SK-N-MC (cell line): ENCODE data around the gene LOXHD1.

Source experiments
- EZH2 ChIP-seq: fragments of 200-600 bp; sonication (generic); IDR thresholded peaks from one replicate; pipeline ENCODE4 v1.6.1; 2017; ENCODE audit warnings: antibody characterized with exemption
- FOXP2 ChIP-seq: optimal IDR thresholded peaks from 2 replicates; pipeline ENCODE3; 2011; ENCODE audit warnings: mild to moderate bottlenecking, moderate library complexity; ENCODE audit not compliant: insufficient read depth; ENCODE audit errors: extremely low read length, control extremely low read depth
- POLR2AphosphoS5 ChIP-seq: IDR thresholded peaks from 2 replicates; pipeline ENCODE4 v1.6.1; 2012; ENCODE audit warnings: mild to moderate bottlenecking, low read depth, low read length, borderline replicate concordance

- TF ChIP-seq EZH2 (no peak), POLR2AphosphoS5 (no peak), FOXP2 (no peak)
Observed at GRCh38 chr18:46630991-46631390, 26.0 kb downstream of the LOXHD1 start.
